Activated CD8-positive, alpha-beta memory T cell treated with anti-CD3 and anti-CD28 coated beads, Interleukin-2, amount 50 U/mL, for 4 hours (primary cell): ENCODE data around the gene TNNT1.
A peak's percentile ranks its signal among the peaks of the same experiment; 100 is the strongest.
"Not testable (repeated sequence)": the region's sequence is repeated elsewhere in the genome, so short reads cannot be mapped to it uniquely, and the experiment has no call there.

ENCODE experiments used
- DNase-seq: peaks from one replicate; pipeline ENCODE4 v3.0.0-alpha.2; 2020

Gene TNNT1

DNA sequence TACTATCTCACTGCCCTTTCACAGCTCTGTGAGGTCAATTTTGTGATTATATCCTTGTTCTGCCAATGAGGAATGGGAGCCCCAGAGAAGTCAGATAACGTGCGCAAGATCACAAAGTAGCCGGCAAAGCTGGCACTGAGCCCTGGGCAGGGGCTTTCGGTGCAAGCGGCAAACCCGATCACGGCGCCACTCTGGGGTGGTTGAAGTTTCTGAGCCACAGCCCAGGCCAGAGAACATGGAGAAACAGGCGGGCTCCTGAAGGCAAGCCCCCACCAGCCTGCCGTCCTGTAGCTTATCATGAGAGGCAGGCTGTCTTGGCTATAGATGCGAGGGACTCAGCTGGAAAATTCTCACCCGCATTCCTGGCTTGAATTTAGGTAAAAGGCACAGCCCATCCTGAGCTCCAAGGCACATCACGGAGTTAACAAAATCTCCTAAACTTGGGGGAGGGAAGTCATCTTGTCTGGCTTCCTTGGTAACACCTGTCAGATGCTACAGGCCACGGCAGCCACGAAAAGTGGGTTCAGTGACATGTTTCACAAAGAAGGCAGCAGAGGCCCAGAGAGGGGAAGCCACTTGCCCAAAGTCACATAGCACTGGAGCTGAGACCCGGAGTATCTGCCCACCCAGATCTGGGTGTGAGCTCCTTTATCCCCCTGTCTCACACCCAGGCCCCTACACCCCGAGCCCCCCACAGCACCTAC is 12.5 kb downstream of the TNNT1 start:
- DNase-seq = no peak

DNA sequence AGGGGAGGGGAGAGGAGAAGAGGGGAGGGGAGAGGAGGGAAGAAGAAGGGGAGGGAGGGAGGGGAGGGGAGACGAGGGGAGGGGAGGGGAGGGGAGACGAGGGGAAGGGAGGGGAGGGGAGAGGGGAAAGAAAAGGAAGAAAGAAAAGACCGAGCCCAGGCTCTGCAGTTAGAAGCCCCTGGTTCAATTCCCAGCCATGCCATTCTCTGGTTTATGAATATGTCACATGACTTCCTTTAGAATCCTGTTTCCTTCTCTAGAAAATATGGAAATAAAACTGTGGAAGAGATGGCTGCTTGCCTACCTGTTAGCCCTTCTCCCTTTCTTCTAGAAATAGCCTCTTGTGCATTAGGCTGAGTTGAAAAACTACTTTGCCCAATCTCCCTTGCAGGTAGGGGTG is 14.3 kb downstream of the TNNT1 start:
- no peak for DNase-seq

DNA sequence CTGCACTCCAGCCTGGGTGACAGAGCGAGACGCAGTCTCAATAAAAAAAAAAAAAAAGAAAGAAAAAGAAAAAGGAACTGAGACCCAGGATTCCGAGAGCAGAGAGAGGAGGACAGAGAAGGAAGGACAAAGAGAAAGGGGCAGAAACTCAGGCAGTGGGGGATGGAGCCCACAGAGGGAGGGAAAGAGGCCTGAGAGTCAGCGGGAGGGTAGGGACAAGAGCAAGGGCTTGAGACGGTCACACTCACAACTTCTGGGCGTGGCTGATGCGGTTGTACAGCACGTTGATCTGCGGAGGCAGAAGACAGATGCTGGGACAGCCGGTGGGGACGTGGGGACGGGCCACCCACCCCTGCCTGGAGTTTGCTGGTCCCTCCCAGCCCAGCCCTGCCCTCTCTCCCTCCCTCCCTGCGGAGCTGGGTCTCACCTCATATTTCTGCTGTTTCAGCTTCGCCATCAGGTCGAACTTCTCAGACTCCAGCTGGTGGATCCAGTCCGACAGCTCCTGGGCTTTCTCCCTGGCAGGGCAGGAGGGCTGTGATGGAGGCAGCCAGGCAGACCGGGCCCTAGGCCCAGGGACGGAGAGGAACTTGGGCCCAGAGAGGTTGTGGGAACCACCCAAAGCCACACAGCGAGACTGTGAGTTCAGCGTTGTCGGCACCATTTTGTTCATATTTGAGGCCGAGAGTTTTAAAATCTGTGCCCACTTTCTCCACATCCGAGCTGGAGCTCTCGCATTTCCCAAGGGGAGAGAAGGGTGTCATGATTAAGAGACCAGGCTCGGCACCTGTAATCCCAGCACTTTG is 15.2 kb downstream of the TNNT1 start:
- DNase-seq = no peak

DNA sequence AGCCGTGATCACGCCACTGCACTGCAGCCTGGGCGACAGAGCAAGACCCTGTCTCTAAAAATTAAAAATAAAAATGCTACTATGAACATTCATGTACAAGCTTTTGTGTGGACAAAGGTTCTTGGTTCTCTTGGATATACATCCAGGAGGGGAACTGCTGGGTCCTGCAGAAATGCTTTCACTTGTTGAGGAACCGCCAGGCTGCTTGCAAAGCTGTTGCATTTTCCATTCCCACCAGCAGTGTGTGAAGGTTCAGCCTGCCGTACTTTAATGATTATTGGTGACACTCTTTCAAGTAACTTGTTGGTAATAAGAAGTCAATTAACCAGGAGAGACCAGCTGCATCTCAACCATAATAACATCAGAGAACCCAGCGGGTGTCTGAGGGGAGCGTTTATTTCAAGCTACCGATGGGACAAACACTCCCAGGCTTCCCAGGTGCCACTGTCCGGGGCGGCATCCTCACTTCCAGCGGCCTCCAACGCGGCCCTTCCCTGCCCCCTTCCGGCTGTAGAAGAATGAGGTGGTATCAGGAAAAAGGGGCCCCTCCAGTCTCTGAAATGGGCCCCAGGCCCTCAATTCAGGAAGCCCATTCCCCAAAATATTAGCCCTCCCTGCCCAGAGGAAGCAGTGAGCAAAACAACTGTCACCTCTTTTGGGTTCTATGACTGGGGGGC is 16.4 kb downstream of the TNNT1 start:
- no peak for DNase-seq

DNA sequence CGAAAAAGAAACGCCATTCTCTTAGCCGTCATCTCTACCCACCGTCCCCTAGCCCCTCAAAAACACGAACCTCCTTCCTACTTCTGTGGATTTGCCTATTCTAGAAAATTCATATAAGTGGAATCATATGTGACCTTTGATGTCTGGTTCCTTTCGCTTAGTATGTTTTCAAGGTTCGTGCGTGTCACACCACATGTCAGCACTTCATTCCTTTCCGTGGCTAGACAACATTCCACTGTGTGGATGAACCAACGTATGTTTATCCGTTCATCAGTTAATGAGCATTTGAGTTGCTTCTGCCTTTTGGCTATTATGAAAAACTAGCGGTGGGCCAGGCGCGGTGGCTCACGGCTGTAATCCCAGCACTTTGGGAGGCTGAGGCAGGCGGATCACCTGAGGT is 17.6 kb downstream of the TNNT1 start:
- DNase-seq = no peak

DNA sequence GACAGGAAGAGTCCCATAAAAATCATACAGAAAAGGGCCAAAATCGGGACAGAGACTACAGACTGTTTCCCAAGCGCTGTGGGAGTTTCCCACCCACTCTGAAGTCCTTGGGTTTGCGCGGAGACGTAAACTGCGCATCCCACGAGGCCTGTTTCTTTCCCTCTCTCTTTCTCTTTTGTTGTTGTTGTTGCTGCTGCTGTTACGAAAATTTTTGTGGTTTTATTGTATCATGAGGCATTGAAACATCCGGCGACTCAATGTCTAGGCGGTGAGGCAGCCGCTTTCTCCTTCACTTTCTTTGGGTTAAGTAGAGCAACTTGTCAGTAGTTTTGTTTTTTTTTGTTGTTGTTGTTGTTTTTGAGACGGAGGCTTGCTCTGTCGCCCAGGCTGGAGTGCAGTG is 30.0 kb downstream of the TNNT1 start:
- no peak for DNase-seq

DNA sequence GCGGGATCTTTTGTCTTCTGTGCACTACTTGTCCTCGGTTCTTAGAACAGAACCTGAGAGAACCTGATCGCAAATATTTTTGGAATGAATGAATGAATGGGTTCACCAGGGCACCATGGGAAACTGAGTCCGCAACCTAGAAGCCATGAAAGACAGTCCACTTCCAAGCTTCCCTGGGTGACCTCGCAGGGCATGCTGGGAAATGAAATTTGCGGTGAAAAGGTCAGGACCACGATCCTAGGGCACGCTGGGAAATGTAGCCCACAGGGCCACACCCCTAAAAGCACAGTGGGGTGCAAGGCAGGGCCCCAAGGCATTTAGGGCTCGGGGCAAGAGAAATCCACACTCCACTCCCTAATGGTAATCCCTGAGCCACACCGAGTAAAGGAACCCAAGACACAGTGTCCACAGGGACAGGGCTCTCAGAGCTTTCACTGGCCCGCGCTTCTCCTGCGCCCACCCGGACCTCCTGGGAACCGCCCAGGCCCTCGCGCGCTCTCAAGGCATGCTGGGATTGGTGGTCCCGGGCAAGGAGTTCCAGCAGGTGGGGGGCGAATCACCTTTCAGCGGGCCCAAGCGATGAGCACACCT is 30.5 kb downstream of the TNNT1 start:
- DNase-seq = no peak

DNA sequence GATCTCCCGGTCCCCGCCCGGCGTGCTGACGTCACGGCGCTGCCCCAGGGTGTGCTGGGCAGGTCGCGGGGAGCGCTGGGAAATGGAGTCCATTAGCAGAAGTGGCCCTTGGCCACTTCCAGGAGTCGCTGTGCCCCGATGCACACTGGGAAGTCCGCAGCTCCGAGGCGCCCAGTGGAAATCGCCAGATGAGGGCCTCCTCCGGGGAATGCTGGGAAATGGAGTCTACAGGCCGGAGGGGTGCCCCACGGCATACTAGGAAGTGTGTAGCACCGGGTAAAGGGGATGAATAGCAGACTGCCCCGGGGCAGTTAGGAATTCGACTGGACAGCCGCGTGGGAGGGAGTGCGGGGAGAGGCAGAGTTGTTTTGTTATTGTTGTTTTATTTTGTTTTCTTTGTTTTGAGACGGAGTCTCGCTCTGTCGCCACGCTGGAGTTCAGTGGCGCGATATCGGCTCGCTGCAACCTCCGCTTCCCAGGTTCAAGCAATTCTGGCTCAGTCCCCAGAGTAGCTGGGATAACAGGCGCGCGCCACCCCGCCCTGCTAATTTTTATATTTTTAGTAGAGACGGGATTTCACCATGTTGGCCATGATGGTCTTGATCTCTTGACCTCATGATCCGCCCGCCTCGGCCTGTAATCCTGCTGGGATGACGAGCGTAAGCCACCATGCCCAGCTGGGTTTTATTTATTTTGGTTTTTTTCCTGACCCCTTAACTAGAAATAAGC is 31.2 kb downstream of the TNNT1 start:
- DNase-seq = peak; percentile 98

DNA sequence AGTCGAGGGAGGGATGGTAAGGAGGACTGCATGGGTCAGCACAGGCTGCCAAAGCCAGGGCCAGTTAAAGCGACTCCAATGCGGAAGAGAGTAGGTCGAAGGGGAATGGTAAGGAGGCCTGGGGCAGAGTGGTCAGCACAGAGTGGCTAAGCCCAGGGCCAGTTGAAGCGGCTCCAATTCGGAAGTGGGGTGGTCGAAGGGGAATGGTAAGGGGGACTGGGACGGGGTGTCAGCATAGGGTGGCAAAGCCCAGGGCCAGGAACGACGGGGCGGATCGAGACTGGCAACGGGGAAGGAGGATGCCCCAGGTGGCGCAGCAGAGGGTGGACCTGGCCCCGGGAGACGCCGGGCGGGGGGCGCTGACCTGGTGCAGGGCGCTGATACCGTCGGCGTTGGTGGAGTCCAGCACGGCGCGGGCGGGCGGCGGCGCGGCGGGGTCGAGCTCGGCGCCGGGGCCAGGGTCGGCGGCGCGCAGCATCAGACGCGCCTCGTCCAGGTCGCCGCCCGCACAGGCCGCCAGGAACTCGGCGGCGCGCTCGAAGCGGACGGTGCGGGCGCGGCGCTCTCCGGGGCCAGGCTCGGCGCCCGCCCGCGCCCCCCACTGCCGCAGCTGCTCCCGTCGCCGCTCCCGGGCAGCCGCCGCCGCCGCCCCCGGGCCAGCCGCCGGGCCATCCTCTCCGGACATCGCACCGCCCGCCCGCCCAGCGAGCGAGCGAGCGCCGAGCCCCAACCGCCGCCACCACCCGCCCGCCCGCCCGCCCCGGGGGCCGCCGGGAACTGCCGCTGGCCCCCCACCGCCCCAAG is 31.9 kb downstream of the TNNT1 start, which contains the start of gene PPP1R12C:
PPP1R12C (minus strand) TSS at position 779 of the 804 bp plus-strand sequence; CDS start at position 685, 94 bp downstream.
- no peak for DNase-seq

DNA sequence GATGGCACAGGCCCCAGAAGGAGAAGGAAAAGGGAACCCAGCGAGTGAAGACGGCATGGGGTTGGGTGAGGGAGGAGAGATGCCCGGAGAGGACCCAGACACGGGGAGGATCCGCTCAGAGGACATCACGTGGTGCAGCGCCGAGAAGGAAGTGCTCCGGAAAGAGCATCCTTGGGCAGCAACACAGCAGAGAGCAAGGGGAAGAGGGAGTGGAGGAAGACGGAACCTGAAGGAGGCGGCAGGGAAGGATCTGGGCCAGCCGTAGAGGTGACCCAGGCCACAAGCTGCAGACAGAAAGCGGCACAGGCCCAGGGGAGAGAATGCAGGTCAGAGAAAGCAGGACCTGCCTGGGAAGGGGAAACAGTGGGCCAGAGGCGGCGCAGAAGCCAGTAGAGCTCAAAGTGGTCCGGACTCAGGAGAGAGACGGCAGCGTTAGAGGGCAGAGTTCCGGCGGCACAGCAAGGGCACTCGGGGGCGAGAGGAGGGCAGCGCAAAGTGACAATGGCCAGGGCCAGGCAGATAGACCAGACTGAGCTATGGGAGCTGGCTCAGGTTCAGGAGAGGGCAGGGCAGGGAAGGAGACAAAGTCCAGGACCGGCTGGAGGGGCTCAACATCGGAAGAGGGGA is 32.7 kb downstream of the TNNT1 start:
- DNase-seq = peak; percentile 47

DNA sequence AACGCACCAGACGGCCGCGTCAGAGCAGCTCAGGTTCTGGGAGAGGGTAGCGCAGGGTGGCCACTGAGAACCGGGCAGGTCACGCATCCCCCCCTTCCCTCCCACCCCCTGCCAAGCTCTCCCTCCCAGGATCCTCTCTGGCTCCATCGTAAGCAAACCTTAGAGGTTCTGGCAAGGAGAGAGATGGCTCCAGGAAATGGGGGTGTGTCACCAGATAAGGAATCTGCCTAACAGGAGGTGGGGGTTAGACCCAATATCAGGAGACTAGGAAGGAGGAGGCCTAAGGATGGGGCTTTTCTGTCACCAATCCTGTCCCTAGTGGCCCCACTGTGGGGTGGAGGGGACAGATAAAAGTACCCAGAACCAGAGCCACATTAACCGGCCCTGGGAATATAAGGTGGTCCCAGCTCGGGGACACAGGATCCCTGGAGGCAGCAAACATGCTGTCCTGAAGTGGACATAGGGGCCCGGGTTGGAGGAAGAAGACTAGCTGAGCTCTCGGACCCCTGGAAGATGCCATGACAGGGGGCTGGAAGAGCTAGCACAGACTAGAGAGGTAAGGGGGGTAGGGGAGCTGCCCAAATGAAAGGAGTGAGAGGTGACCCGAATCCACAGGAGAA is 33.5 kb downstream of the TNNT1 start:
- DNase-seq = no peak

DNA sequence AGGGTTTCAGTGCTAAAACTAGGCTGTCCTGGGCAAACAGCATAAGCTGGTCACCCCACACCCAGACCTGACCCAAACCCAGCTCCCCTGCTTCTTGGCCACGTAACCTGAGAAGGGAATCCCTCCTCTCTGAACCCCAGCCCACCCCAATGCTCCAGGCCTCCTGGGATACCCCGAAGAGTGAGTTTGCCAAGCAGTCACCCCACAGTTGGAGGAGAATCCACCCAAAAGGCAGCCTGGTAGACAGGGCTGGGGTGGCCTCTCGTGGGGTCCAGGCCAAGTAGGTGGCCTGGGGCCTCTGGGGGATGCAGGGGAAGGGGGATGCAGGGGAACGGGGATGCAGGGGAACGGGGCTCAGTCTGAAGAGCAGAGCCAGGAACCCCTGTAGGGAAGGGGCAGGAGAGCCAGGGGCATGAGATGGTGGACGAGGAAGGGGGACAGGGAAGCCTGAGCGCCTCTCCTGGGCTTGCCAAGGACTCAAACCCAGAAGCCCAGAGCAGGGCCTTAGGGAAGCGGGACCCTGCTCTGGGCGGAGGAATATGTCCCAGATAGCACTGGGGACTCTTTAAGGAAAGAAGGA is 34.4 kb downstream of the TNNT1 start:
- DNase-seq = no peak

DNA sequence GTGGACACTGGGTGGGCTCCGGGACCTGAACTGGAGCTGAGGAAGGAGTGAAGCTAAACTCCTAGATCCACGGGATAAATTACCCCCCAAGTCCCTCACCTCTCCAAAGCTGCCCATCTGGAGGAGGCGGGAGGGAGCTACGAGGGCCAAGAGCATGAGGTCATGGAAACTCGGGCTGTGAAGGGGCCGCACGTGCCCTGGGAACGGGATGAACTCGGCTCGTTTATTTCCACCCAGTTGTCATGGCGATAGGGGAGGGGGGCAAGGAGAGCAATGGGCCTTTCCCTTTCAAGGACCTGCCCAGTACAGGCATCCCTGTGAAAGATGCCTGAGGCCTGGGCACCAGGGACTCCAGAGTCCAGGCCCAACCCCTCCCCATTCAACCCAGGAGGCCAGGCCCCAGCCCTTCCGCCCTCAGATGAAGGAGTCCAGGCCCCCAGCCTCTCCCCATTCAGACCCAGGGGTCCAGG is 35.4 kb downstream of the TNNT1 start:
- no peak for DNase-seq

DNA sequence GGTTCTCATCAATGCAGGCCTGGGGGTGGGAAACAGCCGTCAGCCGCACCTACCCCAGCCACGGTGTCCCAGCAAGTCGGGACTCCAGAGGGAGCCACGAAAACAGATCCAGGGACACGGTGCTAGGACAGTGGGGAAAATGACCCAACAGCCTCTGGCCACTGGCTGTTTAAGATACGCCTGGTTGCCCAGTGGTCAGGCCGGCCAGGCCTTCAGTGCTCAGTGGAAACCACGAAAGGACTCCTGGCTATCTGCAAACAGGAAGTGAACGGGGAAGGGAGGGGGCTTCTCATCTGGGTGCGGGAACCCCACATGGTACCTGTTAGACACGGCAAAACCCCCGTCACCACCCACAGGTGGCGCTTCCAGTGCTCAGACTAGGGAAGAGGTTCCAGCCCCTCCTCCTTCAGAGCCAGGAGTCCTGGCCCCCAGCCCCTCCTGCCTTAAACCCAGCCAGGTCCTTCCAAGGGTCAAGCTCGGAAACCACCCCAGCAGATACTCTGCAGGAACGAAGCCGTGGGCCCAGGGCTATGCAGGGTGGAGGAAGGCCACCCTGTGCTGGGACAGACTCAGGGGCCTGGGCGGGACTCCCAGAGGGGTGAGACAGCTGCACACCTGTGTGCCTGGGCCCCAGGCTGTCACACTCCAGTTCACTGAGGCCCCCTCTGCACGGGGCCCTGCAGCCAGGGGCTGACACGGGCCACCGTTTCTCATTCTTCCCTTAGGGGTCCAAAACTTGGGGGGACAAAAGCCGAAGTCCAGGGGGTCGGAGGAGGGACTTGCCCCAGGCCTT is 36.0 kb downstream of the TNNT1 start:
- no peak for DNase-seq

DNA sequence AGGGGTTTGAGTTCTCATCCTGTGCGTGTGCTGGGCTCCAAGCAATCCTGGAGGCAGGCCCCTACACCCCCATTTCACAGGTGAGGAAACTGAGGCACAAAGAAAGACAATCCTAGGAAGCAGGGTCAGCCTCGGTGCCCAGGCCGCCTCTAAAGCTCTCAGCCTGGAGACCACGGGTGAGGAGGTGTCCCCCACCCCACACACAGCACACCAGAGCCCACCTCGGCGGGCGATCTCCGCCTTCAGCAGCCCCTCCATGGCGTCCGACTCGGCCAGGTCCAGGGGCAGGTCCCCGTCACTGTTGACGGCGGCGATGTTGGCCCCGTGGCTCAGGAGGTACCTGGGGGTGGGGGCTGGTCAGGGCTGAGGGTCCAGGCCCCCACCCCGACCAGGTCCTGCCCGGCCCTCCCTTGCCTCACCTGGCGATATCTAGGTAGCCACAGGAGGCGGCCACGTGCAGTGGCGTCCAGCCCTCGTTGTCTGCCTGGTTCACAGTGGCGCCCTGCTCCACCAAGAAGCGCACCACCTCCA is 36.7 kb downstream of the TNNT1 start:
- no peak for DNase-seq

DNA sequence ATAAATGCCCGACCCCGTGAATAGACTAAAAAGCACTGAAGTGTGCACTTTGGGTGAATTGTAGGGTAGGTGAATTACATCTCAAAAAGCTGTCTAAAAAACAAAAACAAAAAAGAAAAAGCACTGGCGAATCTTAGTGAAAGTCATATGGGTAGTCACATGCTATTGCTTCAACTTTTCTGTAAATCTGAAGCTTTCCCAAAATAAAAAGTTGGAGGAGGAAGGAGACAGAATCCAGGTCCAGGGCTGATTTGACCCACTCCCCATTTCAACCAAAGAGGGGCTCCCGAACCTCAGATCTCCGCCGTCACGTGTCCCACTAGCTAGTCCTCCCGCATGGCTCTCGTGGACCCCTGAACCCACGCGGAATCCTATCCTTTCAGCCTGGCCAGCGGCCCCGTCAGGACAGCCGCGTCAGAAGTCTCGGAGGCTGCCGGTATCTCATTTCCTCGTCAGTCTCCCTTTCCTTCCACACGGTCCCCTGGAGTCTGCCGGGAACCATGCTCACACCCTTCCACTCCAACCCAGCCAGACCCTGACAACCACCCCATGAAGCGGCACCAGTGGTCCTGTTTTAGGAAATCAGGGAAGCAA is 37.7 kb downstream of the TNNT1 start:
- no peak for DNase-seq

DNA sequence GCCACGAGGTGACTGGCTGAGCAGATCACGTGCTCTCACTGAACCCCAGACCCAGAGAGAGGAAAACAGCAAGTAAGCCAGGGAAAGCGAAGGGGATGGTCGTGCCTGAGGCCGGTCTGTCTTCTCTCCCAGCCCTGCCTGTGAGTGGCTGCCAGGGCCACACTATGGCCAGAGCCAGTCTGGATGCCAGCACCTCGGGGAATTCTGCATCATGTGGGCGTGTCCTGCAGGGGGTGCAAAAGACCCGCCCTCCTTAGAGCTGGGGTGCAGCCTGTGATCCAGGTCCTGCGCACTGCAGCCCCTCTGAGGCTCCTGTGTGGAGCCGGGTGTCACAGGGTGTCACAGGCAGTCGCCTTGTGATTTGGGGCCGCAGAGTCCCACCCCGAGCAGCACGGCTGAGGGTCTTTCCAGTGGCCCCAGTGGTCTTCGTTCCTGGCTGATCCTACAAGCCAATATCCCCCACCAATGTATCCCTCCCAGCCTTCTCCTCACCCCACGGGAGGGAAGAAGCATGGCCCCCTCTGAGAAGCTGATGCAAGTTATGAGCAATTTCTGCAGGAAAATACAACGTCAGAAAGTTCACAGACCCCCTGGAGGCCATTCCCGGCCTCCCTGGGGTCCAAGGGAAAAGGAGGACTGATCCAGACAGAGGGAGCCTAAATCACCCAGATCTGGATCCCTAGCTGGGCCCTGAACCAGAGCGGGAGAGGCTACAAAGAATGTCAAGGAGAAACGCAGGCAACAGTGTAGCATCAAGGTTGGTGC is 39.3 kb downstream of the TNNT1 start:
- DNase-seq = no peak

DNA sequence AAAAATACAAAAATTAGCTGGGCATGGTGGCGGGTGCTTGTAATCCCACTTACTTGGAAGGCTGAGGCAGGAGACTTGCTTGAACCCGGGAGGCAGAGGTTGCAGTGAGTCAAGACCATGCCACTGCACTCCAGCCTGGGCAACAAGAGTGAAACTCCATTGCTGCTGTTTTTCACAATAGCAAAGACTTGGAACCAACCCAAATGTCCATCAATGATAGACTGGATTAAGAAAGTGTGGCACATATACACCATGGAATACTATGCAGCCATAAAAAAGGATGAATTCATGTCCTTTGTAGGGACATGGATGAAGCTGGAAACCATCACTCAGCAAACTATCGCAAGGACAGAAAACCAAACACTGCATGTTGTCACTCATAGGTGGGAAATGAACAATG is 41.8 kb downstream of the TNNT1 start:
- not testable (repeated sequence) for DNase-seq
